IMR-90 (cell line): ENCODE data around the gene SORL1. TPM values are rescaled to one million over a fixed set of nuclear protein-coding genes. Genes with fewer than 3 reads are reported as not detected.
A peak's percentile ranks its signal among the peaks of the same experiment; 100 is the strongest.

Experiments
- ATAC-seq: fragments of 200-7000 bp; cut with Tn5 transposase; 2 replicates; pipeline ENCODE4 v1.9.1; 2020; ENCODE audit warnings: low read depth, mild to moderate bottlenecking, moderate library complexity
- BruUV-seq: library from RNA; stranded (reverse); fragments of 400-500 nt; replicated peaks from 2 replicates; lab custom pipeline; 2021; lab: Mats Ljungman, UMichigan
- CTCF ChIA-PET: fragments of 300-600 bp; formaldehyde crosslinking; extraction: SDS; loops from one replicate; lab custom pipeline; 2021; ENCODE audit warnings: antibody characterized with exemption; lab: Yijun Ruan, JAX
- POLR2A ChIA-PET: fragments of 300-600 bp; sonication (Branson Sonifier 250); formaldehyde crosslinking; loops from one replicate; lab custom pipeline; 2022; ENCODE audit warnings: antibody characterized with exemption; ENCODE audit not compliant: unreplicated experiment; lab: Charles Lee
- DNase-seq: peaks from one replicate; pipeline ENCODE4 v3.0.0; 2013
- H2AFZ ChIP-seq: replicated peaks from 2 replicates; pipeline ENCODE3; 2013; ENCODE audit warnings: low read length, mild to moderate bottlenecking; ENCODE audit not compliant: poor library complexity
- H2AK5ac ChIP-seq: 2 replicates; pipeline ENCODE4 v1.6.1; 2013; ENCODE audit warnings: low read depth, low read length, inconsistent platforms
- H2AK9ac ChIP-seq: replicated peaks from 2 replicates; pipeline ENCODE3; 2013; ENCODE audit warnings: mild to moderate bottlenecking, low read depth, low read length, moderate library complexity; ENCODE audit not compliant: poor library complexity
- H2BK120ac ChIP-seq: 2 replicates; pipeline ENCODE4 v1.6.1; 2013; ENCODE audit warnings: low read depth, low read length, inconsistent platforms
- H2BK15ac ChIP-seq: 3 replicates; pipeline ENCODE4 v1.6.1; 2013; ENCODE audit warnings: low read depth, low read length, inconsistent platforms
- H2BK20ac ChIP-seq: 2 replicates; pipeline ENCODE4 v1.6.1; 2013; ENCODE audit warnings: low read depth, mild to moderate bottlenecking, inconsistent platforms, low read length, moderate library complexity
- H2BK5ac ChIP-seq: 2 replicates; pipeline ENCODE4 v1.6.1; 2013; ENCODE audit warnings: mild to moderate bottlenecking, low read depth, low read length, inconsistent platforms; ENCODE audit not compliant: poor library complexity, severe bottlenecking
- H3K14ac ChIP-seq: replicated peaks from 2 replicates; pipeline ENCODE4 v1.6.1; 2013; ENCODE audit warnings: low read depth, low read length, inconsistent platforms
- H3K18ac ChIP-seq: 2 replicates; pipeline ENCODE4 v1.6.1; 2013; ENCODE audit warnings: low read depth, low read length, control low read depth
- H3K23ac ChIP-seq: 2 replicates; pipeline ENCODE4 v1.6.1; 2013; ENCODE audit warnings: low read depth, low read length, inconsistent platforms
- H3K27ac ChIP-seq: 2 replicates; pipeline ENCODE4 v1.5.1; 2013; ENCODE audit warnings: mild to moderate bottlenecking, control low read depth, low read length; ENCODE audit not compliant: insufficient read depth
- H3K27me3 ChIP-seq: 2 replicates; pipeline ENCODE4 v1.6.1; 2013; ENCODE audit warnings: low read length; ENCODE audit not compliant: control insufficient read depth, insufficient read depth
- H3K36me3 ChIP-seq: 2 replicates; pipeline ENCODE4 v1.6.1; 2013; ENCODE audit warnings: low read length, mixed read lengths; ENCODE audit not compliant: control insufficient read depth, insufficient read depth
- H3K4ac ChIP-seq: 2 replicates; pipeline ENCODE4 v1.6.1; 2013; ENCODE audit warnings: low read depth, low read length, inconsistent platforms
- H3K4me1 ChIP-seq: 2 replicates; pipeline ENCODE4 v1.6.1; 2013; ENCODE audit warnings: low read length, mixed read lengths; ENCODE audit not compliant: control insufficient read depth, insufficient read depth
- H3K4me2 ChIP-seq: 2 replicates; pipeline ENCODE4 v1.6.1; 2013; ENCODE audit warnings: low read depth, mild to moderate bottlenecking, control low read depth, low read length, moderate library complexity
- H3K4me3 ChIP-seq: 2 replicates; pipeline ENCODE4 v1.5.1; 2013; ENCODE audit warnings: low read depth, mild to moderate bottlenecking, control low read depth, low read length, moderate library complexity; ENCODE audit not compliant: insufficient read depth
- H3K56ac ChIP-seq: 2 replicates; pipeline ENCODE4 v1.6.1; 2013; ENCODE audit warnings: low read length, inconsistent platforms; ENCODE audit not compliant: insufficient read depth; ENCODE audit errors: extremely low read depth
- H3K79me1 ChIP-seq, 2 experiments: 2 replicates each; pipeline ENCODE4 v1.6.1; 2013; ENCODE audit warnings: low read length in 2 of 2, inconsistent platforms in 1 of 2, low read depth in 1 of 2
- H3K9ac ChIP-seq: 2 replicates; pipeline ENCODE4 v1.6.1; 2013; ENCODE audit warnings: low read depth, low read length, control low read depth
- H3K9me1 ChIP-seq: 2 replicates; pipeline ENCODE4 v1.6.1; 2013; ENCODE audit warnings: low read length, inconsistent platforms; ENCODE audit not compliant: insufficient read depth
- H3K9me3 ChIP-seq: 2 replicates; pipeline ENCODE4 v1.6.1; 2013; ENCODE audit warnings: low read length; ENCODE audit not compliant: control insufficient read depth, insufficient read depth
- H4K20me1 ChIP-seq: 2 replicates; pipeline ENCODE4 v1.6.1; 2013; ENCODE audit warnings: low read length, inconsistent platforms; ENCODE audit not compliant: insufficient read depth
- H4K5ac ChIP-seq: 2 replicates; pipeline ENCODE4 v1.6.1; 2013; ENCODE audit warnings: mild to moderate bottlenecking, low read depth, low read length, control low read depth
- H4K8ac ChIP-seq, 2 experiments: 2 replicates each; pipeline ENCODE4 v1.6.1; 2013; ENCODE audit warnings: low read depth in 2 of 2, low read length in 2 of 2, control low read depth in 1 of 2, inconsistent platforms in 1 of 2
- H4K91ac ChIP-seq: 2 replicates; pipeline ENCODE4 v1.6.1; 2013; ENCODE audit warnings: low read depth, low read length, inconsistent platforms; ENCODE audit not compliant: insufficient read depth
- BHLHE40 ChIP-seq: fragments of 150-350 bp; IDR thresholded peaks from 2 replicates; pipeline ENCODE4 v1.6.1; 2016; ENCODE audit warnings: mild to moderate bottlenecking, low read depth, low read length
- CTCF ChIP-seq: conservative IDR thresholded peaks from 2 replicates; pipeline ENCODE4 v1.5.1; 2012; ENCODE audit warnings: mild to moderate bottlenecking, low read depth, low read length, improper control_type of control experiment
- ELK1 ChIP-seq: fragments of 150-350 bp; IDR thresholded peaks from 2 replicates; pipeline ENCODE4 v1.6.1; 2016; ENCODE audit warnings: low read depth, mild to moderate bottlenecking, low read length, moderate library complexity, borderline replicate concordance
- MAFK ChIP-seq: IDR thresholded peaks from 2 replicates; pipeline ENCODE4 v1.6.1; 2012; ENCODE audit warnings: low read depth, low read length, improper control_type of control experiment
- MAZ ChIP-seq: IDR thresholded peaks from 2 replicates; pipeline ENCODE4 v1.6.1; 2012; ENCODE audit warnings: low read depth, mild to moderate bottlenecking, low read length, improper control_type of control experiment, moderate library complexity, borderline replicate concordance
- MXI1 ChIP-seq: IDR thresholded peaks from 2 replicates; pipeline ENCODE4 v1.6.1; 2012; ENCODE audit warnings: low read depth, mild to moderate bottlenecking, low read length, moderate library complexity, borderline replicate concordance
- NFE2L2 ChIP-seq: fragments of 150-350 bp; IDR thresholded peaks from 2 replicates; pipeline ENCODE4 v1.6.1; 2016; ENCODE audit warnings: low read depth, mild to moderate bottlenecking, low read length
- POLR2A ChIP-seq: IDR thresholded peaks from 2 replicates; pipeline ENCODE4 v1.6.1; 2012; ENCODE audit warnings: mild to moderate bottlenecking, low read depth, low read length
- RAD21 ChIP-seq: IDR thresholded peaks from 2 replicates; pipeline ENCODE4 v1.6.1; 2012; ENCODE audit warnings: low read length, improper control_type of control experiment
- USF2 ChIP-seq: fragments of 150-350 bp; IDR thresholded peaks from 2 replicates; pipeline ENCODE4 v1.6.1; 2017; ENCODE audit warnings: mild to moderate bottlenecking, antibody characterized with exemption, low read length, low read depth
- dilution Hi-C: fragments of 300-500 bp; cut with HindIII; formaldehyde crosslinking; loops from one replicate; pipeline ENCODE4 v1.14.3; 2018; ENCODE audit warnings: low sequenced_read_pairs; ENCODE audit not compliant: unreplicated experiment
- in situ Hi-C: fragments of 300-500 bp; cut with MboI; formaldehyde crosslinking; loops from 3 replicates; pipeline ENCODE4 v1.14.3; 2019; ENCODE audit warnings: low sequenced_read_pairs, inconsistent platforms, mixed read lengths
- intact Hi-C: fragments of 100-400 bp; cut with micrococcal nuclease; formaldehyde crosslinking; loops from 2 replicates; pipeline ENCODE4 v1.10.0; 2022
- polyA plus RNA-seq, 3 experiments: library from polyadenylated mRNA; depleted of rRNA; stranded (reverse); fragments of >200 nt; gene quantifications; 2 replicates each; pipeline ENCODE4 v1.2.3, GENCODE V29; 2012; ENCODE audit warnings: low replicate concordance in 1 of 3
- total RNA-seq: library from RNA; depleted of rRNA; stranded (reverse); fragments of >200 nt; gene quantifications from 2 replicates; pipeline ENCODE4 v1.2.3, GENCODE V29; 2012

SORL1 gene
- total and polyA plus RNA-seq, 2 of the 4 experiments (the other 2 are of a cell fraction) = 1.0 to 2.0 TPM

- Histone ChIP-seq H3K4me2 (no peak overlapping the region), H3K9me1 (no peaks in the 10 kb centered on the region), H3K23ac (no peak overlapping the region), H2BK20ac (no peak overlapping the region), H4K5ac (no peak overlapping the region), H3K4ac (no peak overlapping the region), H2AK5ac (no peak overlapping the region), H3K36me3 (no peaks in the 10 kb centered on the region), H2AK9ac (no peak overlapping the region), H4K8ac (no peak overlapping the region), H2BK120ac (no peak overlapping the region), H2AFZ (no peak overlapping the region), H3K79me1 (no peaks in the 10 kb centered on the region), H3K9me3 (no peaks in the 10 kb centered on the region), H2BK5ac (no peak overlapping the region), H4K91ac (no peak overlapping the region), H4K20me1 (no peaks in the 10 kb centered on the region), H3K4me1 (peaks cover 11% of the 10 kb centered on the region; the same call in 1 of the 2 replicates), H3K27me3 (peaks cover 2% of the 10 kb centered on the region; the same call in 1 of the 2 replicates), H3K18ac (no peak overlapping the region), H2BK15ac (no peak overlapping the region), H3K14ac (no peak overlapping the region), H3K4me3 (no peak overlapping the region), H3K9ac (no peak overlapping the region), H3K27ac (no peak overlapping the region), H3K56ac (no peak overlapping the region)
- in situ Hi-C loops (no loop called here), dilution Hi-C loops (no loop called here), intact Hi-C loops (no loop called here)
- TF ChIP-seq NFE2L2 (no peak), RAD21 (no peak), CTCF (no peak), POLR2A (no peak), BHLHE40 (no peak), MXI1 (no peak), USF2 (no peak), MAFK (no peak), MAZ (no peak), ELK1 (no peak)
- ChIA-PET CTCF (no interaction called here), POLR2A (no interaction called here)
- peak; percentile 8 for ATAC-seq
- DNase-seq = no peak
- no TSS peak for BruUV-seq
These were observed 122.7 kb downstream of the SORL1 start for GRCh38 chr11:121574801-121575200.
